ENCODE data around the gene SHANK2. TPM values are rescaled to one million over a fixed set of nuclear protein-coding genes. Genes with fewer than 3 reads are reported as not detected.

The SHANK2 gene
- total RNA-seq, 1 experiment from 2014 or later: 23.8 TPM

DNA sequence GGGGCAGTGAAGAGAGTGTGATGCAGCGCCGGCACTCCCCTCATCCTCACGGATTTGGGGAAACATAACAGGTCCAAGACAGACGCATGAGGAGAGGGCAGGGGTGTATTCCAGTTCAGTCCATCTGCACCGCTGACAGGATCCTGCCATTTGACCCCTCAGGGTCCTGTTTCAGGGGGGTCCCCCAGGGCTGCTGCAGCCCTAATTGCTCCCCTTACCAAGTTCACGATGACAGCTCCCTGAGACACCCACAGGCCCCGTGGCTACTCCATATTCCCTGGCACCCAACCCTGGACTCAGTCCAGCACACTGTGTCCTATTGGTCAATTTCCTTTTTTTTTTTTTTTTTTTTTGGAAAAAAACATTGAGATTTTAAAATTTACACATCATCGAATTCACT is 41.5 kb downstream of the SHANK2 start:
- no peaks in the 10 kb centered on the region for H4K20me1 ChIP-seq (ENCODE audit: control insufficient read depth, insufficient read depth, insufficient read length)
- no CpG with 5 or more reads among the region's 8 CpGs for WGBS (ENCODE audit: extremely low coverage, insufficient read length, low lambda C conversion rate)
- H3K4me1 ChIP-seq (ENCODE audit: insufficient read depth, low read length): peaks cover 3% of the 10 kb centered on the region; the same call in 1 of the 2 replicates
- H3K23me2 ChIP-seq (ENCODE audit: insufficient read length, low read depth, low read length, poor library complexity, severe bottlenecking): no peaks in the 10 kb centered on the region
- H3K79me2 ChIP-seq (ENCODE audit: insufficient read depth, low read length): peaks cover 10% of the 10 kb centered on the region; the same call in 1 of the 2 replicates
- H2BK12ac ChIP-seq (ENCODE audit: insufficient read length, low read depth, low read length): no peak overlapping the region
- no peak overlapping the region for H2BK15ac ChIP-seq (ENCODE audit: low read depth, low read length)
- no peak overlapping the region for H4K8ac ChIP-seq (replicated peaks; ENCODE audit: insufficient read length, low read depth, low read length)
- no peaks in the 10 kb centered on the region for H3K27me3 ChIP-seq (ENCODE audit: insufficient read depth, low read length)
- Mint-ChIP-seq H3K4me3 (no peak overlapping the region), H3K36me3 (ENCODE audit: insufficient read depth in 1 of 3, low read depth in 3 of 3) (peaks cover 13 to 16% (median 15%) of the 10 kb centered on the region in 3 experiments), H3K4me1 (peaks cover 19 to 28% of the 10 kb centered on the region in 2 experiments), H3K27ac (peak overlapping the region; percentile 51 to 80 (median 68); a peak in 2 of 7 replicates), H3K27me3 (ENCODE audit: low read depth) (no peaks in the 10 kb centered on the region), H3K9me3 (peaks cover 0 to 2% of the 10 kb centered on the region in 2 experiments; a peak in 2 of 5 replicates)
- H3K4ac ChIP-seq (ENCODE audit: low read depth, low read length): no peak overlapping the region
- no peak overlapping the region for H3T11ph ChIP-seq (ENCODE audit: low read length)
- H3K14ac ChIP-seq (ENCODE audit: insufficient read depth, low read length): no peak overlapping the region; the same call in 1 of the 2 replicates
- H3K9ac ChIP-seq (ENCODE audit: extremely low read depth, insufficient read length, low read length): no peak overlapping the region
- TF ChIP-seq, protein P1, sequence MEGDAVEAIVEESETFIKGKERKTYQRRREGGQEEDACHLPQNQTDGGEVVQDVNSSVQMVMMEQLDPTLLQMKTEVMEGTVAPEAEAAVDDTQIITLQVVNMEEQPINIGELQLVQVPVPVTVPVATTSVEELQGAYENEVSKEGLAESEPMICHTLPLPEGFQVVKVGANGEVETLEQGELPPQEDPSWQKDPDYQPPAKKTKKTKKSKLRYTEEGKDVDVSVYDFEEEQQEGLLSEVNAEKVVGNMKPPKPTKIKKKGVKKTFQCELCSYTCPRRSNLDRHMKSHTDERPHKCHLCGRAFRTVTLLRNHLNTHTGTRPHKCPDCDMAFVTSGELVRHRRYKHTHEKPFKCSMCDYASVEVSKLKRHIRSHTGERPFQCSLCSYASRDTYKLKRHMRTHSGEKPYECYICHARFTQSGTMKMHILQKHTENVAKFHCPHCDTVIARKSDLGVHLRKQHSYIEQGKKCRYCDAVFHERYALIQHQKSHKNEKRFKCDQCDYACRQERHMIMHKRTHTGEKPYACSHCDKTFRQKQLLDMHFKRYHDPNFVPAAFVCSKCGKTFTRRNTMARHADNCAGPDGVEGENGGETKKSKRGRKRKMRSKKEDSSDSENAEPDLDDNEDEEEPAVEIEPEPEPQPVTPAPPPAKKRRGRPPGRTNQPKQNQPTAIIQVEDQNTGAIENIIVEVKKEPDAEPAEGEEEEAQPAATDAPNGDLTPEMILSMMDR (conservative IDR thresholded peaks at IDR 0.05): no peak
- no peak for DNase-seq
- no peak overlapping the region for H4K91ac ChIP-seq (ENCODE audit: insufficient read length, low read depth, low read length)
- no peak overlapping the region for H4K5ac ChIP-seq (ENCODE audit: insufficient read length, low read depth, low read length)
- H3K9me3 ChIP-seq (ENCODE audit: control insufficient read depth, low read depth, low read length): no peaks in the 10 kb centered on the region
- no peak overlapping the region for H2BK5ac ChIP-seq (ENCODE audit: insufficient read length, low read length)
- no peak overlapping the region for H3K18ac ChIP-seq (ENCODE audit: insufficient read length, low read depth, low read length)
- no peaks in the 10 kb centered on the region for H3K79me1 ChIP-seq (ENCODE audit: insufficient read depth, low read depth, low read length, poor library complexity, severe bottlenecking)
- no peak overlapping the region for H3K27ac ChIP-seq (ENCODE audit: insufficient read length, low read depth, low read length)
- no peak overlapping the region for H3K4me2 ChIP-seq (ENCODE audit: insufficient read depth, insufficient read length, low read length)
- no peak overlapping the region for H2AK5ac ChIP-seq (ENCODE audit: insufficient read length, low read length)
- H3K56ac ChIP-seq (ENCODE audit: insufficient read length, low read depth, low read length): no peak overlapping the region
- no peak overlapping the region for H2AFZ ChIP-seq (ENCODE audit: low read length)
- H2BK120ac ChIP-seq (ENCODE audit: low read depth, low read length, poor library complexity, severe bottlenecking): no peak overlapping the region
- no peak overlapping the region for H2BK20ac ChIP-seq (ENCODE audit: low read depth, low read length, poor library complexity, severe bottlenecking)
- no peak overlapping the region for H3K23ac ChIP-seq (ENCODE audit: insufficient read length, low read depth, low read length)

All from H9 (cell line).